HT-29 (cell line): ENCODE results near the gene NEMP2. TPM values are rescaled to one million over a fixed set of nuclear protein-coding genes. Genes with fewer than 3 reads are reported as not detected.

Experiments
- DNase-seq: peaks from one replicate; pipeline ENCODE4 v3.0.0-alpha.2; 2015; ENCODE audit warnings: low spot score
- total RNA-seq: library from RNA; depleted of rRNA; stranded (reverse); fragments of >200 nt; shearing (Covaris generic); gene quantifications from 2 replicates; pipeline ENCODE4 v1.2.3, GENCODE V29; 2014

Gene NEMP2
- total RNA-seq, 1 experiment from 2014 or later, result 2.0 TPM

GRCh38 chr2:190561094-190561493 is 26.6 kb upstream of the NEMP2 start:
- DNase-seq, result no peak

GRCh38 chr2:190554357-190555006 is 20.0 kb upstream of the NEMP2 start:
- peak; percentile 54 for DNase-seq

- DNase-seq, result no peak
These were observed 18.7 kb upstream of the NEMP2 start for GRCh38 chr2:190553254-190553653.

GRCh38 chr2:190551928-190552327 is 17.4 kb upstream of the NEMP2 start:
- DNase-seq, result no peak

- no peak for DNase-seq
These were observed 15.6 kb upstream of the NEMP2 start for GRCh38 chr2:190550137-190550536.

GRCh38 chr2:190547886-190548285 is 13.4 kb upstream of the NEMP2 start:
- no peak for DNase-seq

GRCh38 chr2:190546734-190547133 is 12.2 kb upstream of the NEMP2 start:
- DNase-seq, result no peak

GRCh38 chr2:190545555-190546385 is 11.2 kb upstream of the NEMP2 start:
- DNase-seq, result no peak

GRCh38 chr2:190545093-190545492 is 10.6 kb upstream of the NEMP2 start:
- no peak for DNase-seq

- DNase-seq, result no peak
These were observed 5.5 kb upstream of the NEMP2 start for GRCh38 chr2:190540048-190540447.

- no peak for DNase-seq
These were observed 3.7 kb upstream of the NEMP2 start for GRCh38 chr2:190538201-190538600.

- DNase-seq, result peak; percentile 28
These were observed 3.2 kb upstream of the NEMP2 start for GRCh38 chr2:190537765-190538164.

GRCh38 chr2:190535586-190535985 is 1.1 kb upstream of the NEMP2 start:
- DNase-seq, result no peak

GRCh38 chr2:190535121-190535439 is 558 bp upstream of the NEMP2 start:
- DNase-seq, result peak; percentile 51

- DNase-seq, result peak; percentile 46
These were observed 583 bp downstream of the NEMP2 start for GRCh38 chr2:190533968-190534309.

GRCh38 chr2:190533175-190533967 is 1.2 kb downstream of the NEMP2 start:
- no peak for DNase-seq

GRCh38 chr2:190532581-190532980 is 1.9 kb downstream of the NEMP2 start:
- DNase-seq, result no peak

- peak; percentile 26 for DNase-seq
These were observed 4.1 kb downstream of the NEMP2 start for GRCh38 chr2:190530248-190530900.

GRCh38 chr2:190529486-190530247 is 4.9 kb downstream of the NEMP2 start:
- DNase-seq, result no peak

- no peak for DNase-seq
These were observed 6.0 kb downstream of the NEMP2 start for GRCh38 chr2:190528521-190529001.

- no peak for DNase-seq
These were observed 6.6 kb downstream of the NEMP2 start for GRCh38 chr2:190527918-190528317.
